Osteocyte (in vitro differentiated cells): Measurements from ENCODE around the gene PRIMPOL. TPM values are rescaled to one million over a fixed set of nuclear protein-coding genes. Genes with fewer than 3 reads are reported as not detected.
"Not testable (repeated sequence)": the region's sequence is repeated elsewhere in the genome, so short reads cannot be mapped to it uniquely, and the experiment has no call there.

Experiments
- DNase-seq: peaks from one replicate; pipeline ENCODE4 v3.0.0; 2021; ENCODE audit warnings: mixed read lengths; ENCODE audit not compliant: unreplicated experiment; ENCODE audit errors: extremely low spot score
- H3K27ac Mint-ChIP-seq: one replicate; pipeline ENCODE4 v1.8.0; 2021; ENCODE audit warnings: mild to moderate bottlenecking, mixed read lengths; ENCODE audit not compliant: unreplicated experiment
- H3K27me3 Mint-ChIP-seq: one replicate; pipeline ENCODE4 v1.8.0; 2021; ENCODE audit warnings: mixed read lengths; ENCODE audit not compliant: unreplicated experiment
- H3K36me3 Mint-ChIP-seq: one replicate; pipeline ENCODE4 v1.8.0; 2021; ENCODE audit warnings: mixed read lengths; ENCODE audit not compliant: unreplicated experiment
- H3K4me1 Mint-ChIP-seq: one replicate; pipeline ENCODE4 v1.8.0; 2021; ENCODE audit warnings: mixed read lengths; ENCODE audit not compliant: unreplicated experiment
- H3K4me3 Mint-ChIP-seq: one replicate; pipeline ENCODE4 v1.8.0; 2021; ENCODE audit warnings: mild to moderate bottlenecking, moderate library complexity, mixed read lengths; ENCODE audit not compliant: unreplicated experiment
- H3K9me3 Mint-ChIP-seq: one replicate; pipeline ENCODE4 v1.8.0; 2021; ENCODE audit warnings: mixed read lengths; ENCODE audit not compliant: unreplicated experiment
- total RNA-seq: library from RNA; stranded (reverse); gene quantifications from 2 replicates; pipeline ENCODE4 v1.2.1, GENCODE V29; 2021
- TF ChIP-seq, protein P1 (sequence below): fragments of 200-600 bp; sonication (generic); IDR thresholded peaks from 2 replicates; pipeline ENCODE4 v1.5.0; 2021; ENCODE audit warnings: antibody characterized with exemption, mild to moderate bottlenecking, moderate library complexity

PRIMPOL gene
- total RNA-seq, 1 donor from 2014 or later, result 17.5 TPM

DNA sequence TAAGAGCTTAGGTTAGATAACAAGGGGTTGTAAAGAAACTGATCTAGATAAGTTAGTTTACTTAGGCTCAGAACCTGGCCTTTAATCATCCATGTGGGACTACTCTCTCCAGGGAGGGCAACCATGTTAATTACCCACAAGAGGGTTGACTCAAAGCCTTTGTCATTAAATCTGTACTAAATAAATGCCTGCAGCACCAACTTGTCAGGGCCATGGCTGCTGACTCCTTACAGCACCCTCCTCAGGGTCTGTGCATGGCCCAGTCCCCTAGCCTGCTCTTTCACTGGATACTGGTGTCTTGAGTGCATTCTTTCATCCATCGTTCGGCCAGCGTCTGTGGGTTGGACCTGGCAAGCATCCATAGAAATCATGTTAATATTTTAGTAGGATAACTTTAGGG, 35.0 kb upstream of the PRIMPOL start:
- Mint-ChIP-seq H3K4me1 (no peaks in the 10 kb centered on the region), H3K36me3 (no peaks in the 10 kb centered on the region), H3K27ac (no peak overlapping the region), H3K9me3 (peaks cover 4% of the 10 kb centered on the region), H3K27me3 (no peaks in the 10 kb centered on the region), H3K4me3 (no peak overlapping the region)
- TF ChIP-seq, protein P1, sequence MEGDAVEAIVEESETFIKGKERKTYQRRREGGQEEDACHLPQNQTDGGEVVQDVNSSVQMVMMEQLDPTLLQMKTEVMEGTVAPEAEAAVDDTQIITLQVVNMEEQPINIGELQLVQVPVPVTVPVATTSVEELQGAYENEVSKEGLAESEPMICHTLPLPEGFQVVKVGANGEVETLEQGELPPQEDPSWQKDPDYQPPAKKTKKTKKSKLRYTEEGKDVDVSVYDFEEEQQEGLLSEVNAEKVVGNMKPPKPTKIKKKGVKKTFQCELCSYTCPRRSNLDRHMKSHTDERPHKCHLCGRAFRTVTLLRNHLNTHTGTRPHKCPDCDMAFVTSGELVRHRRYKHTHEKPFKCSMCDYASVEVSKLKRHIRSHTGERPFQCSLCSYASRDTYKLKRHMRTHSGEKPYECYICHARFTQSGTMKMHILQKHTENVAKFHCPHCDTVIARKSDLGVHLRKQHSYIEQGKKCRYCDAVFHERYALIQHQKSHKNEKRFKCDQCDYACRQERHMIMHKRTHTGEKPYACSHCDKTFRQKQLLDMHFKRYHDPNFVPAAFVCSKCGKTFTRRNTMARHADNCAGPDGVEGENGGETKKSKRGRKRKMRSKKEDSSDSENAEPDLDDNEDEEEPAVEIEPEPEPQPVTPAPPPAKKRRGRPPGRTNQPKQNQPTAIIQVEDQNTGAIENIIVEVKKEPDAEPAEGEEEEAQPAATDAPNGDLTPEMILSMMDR, result no peak
- DNase-seq, result no peak

DNA sequence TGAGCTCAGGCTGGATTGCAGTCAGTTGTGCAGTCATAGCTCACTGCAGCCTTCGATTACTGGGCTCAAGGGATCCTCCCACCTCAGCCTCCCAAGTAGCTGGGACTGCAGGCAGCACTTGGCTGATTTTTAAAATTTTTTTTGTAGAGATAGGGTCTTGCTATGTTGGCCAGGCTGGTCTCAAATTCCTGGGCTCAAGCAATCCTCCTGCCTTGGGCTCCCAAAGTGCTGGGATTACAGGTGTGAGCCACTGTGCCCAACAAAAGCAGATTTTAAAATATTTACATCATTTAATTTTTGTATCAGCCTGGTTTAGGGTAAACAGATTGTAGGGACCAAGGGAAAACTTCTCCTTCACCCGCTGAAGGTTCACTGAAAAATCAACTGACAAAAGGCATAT, 33.4 kb upstream of the PRIMPOL start:
- H3K4me1 Mint-ChIP-seq, H3K36me3 Mint-ChIP-seq, DNase-seq, H3K27ac Mint-ChIP-seq, H3K4me3 Mint-ChIP-seq, H3K9me3 Mint-ChIP-seq, H3K27me3 Mint-ChIP-seq: not testable (repeated sequence)

DNA sequence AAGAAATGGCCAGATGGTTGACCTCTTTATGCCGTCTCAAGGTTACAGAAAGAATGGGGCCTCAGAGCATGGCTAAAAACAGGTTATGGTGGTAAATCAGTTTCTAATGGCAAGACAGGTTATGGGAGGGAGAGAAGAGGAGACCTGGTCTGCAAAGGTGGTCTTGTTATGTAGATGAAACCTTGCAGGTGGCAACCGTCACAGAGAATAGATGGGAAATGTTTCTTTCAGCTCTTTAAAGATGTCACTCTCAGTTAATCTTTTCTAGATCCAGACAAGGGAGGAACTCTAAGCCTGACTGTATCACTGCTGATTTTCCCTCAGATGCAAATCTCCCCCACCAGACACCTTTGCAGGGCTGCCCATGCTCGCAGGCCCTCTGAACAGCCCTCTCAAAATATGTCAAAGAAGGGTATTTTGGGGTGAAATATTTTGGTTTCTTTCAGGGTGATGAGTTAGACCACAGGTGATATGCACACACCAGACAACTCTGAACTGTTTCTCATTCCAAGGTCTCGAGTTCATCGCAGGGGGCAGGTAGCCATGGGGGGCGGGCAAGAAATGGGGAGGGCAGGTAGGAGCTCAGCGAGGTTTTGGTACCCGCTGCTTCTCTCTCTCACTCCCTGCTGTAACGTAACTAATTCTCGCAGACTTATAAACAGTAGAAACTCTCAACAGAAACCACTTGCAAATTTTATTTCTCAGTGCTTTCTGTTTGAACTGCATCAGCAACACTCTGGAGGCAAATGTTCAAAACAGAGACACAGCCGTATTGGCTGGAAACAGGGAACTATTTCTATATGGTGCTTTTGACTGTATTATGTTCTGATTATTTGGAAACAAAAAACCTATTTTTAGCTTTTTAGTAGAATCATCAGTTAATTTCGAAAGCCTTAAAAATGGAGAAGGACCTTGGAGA, 32.6 kb upstream of the PRIMPOL start:
- Mint-ChIP-seq H3K9me3 (peaks cover 4% of the 10 kb centered on the region), H3K4me1 (no peaks in the 10 kb centered on the region), H3K4me3 (no peak overlapping the region), H3K27ac (no peak overlapping the region), H3K27me3 (no peaks in the 10 kb centered on the region), H3K36me3 (no peaks in the 10 kb centered on the region)
- TF ChIP-seq, protein P1, result no peak
- no peak for DNase-seq

DNA sequence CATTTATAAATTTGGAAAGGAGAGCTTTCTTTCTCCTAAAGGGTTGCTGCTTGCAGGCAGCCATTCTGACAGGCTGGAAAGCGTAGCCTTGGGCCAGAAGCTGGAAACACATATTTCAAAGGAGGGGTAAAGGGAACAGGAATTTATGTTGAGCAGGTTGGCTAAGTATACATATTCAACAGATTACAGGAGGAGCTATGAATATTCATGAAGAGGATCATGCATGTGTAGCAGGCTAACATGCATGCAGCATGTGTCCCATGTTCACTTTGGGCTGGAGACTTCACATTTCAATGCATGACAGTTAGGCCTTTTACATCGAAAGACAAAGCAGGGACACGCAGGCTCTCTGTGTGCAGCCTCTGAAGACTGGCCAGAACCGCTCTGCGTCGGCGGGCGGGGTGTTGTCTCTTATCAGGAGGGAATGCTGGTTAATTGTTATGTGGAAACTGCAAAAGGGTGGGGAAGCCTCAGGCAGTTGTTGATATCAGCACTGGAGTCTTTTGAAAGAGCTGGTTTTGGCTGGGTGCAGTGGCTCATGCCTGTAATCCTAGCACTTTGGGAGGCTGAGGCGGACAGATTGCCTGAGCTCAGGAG, 31.8 kb upstream of the PRIMPOL start:
- TF ChIP-seq, protein P1, result no peak
- Mint-ChIP-seq H3K27me3 (no peaks in the 10 kb centered on the region), H3K4me1 (no peaks in the 10 kb centered on the region), H3K4me3 (no peak overlapping the region), H3K36me3 (no peaks in the 10 kb centered on the region), H3K9me3 (peaks cover 4% of the 10 kb centered on the region), H3K27ac (no peak overlapping the region)
- no peak for DNase-seq

DNA sequence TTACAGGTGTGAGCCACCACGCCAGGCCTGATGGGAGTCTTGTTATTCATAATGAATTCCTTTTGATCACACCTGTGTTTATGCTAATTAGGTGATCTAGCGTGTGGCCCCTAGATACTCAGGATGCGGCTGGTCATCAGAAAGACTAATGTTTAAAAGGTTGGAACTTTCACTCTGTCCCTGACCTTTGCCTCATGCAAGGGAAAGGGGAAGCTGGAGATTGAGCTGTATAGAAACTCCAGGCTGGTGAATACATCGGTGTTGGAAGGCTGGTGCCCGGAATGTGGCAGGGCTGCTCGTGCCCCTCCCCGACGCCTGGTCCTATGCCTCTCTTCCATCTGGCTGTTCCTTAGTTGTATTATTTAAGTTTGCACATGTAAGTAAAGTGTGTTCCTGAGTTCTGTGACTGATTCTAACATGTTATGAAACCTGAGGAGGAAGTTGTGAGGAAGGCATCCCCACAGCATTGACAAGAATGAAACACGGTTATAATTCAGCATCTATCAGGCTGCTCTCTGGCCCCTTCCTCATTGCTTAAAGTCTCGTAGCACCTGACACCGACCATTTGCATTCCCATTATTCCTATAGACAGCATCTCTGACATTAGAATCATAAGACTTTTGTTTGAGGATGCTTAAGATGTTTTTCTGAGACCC, 29.2 kb upstream of the PRIMPOL start:
- no peak overlapping the region for H3K4me3 Mint-ChIP-seq
- H3K27ac Mint-ChIP-seq, result no peak overlapping the region
- no peaks in the 10 kb centered on the region for H3K9me3 Mint-ChIP-seq
- no peaks in the 10 kb centered on the region for H3K4me1 Mint-ChIP-seq
- no peak for DNase-seq
- peaks cover 5% of the 10 kb centered on the region for H3K36me3 Mint-ChIP-seq
- TF ChIP-seq, protein P1, result no peak
- no peaks in the 10 kb centered on the region for H3K27me3 Mint-ChIP-seq
